NCI-H446 (cell line): ENCODE measurements around the gene TACR1.
A peak's percentile ranks its signal among the peaks of the same experiment; 100 is the strongest.
"Not testable (repeated sequence)": the region's sequence is repeated elsewhere in the genome, so short reads cannot be mapped to it uniquely, and the experiment has no call there.

ENCODE experiments used
- DNase-seq, 2 experiments: peaks; one replicate each; lab custom pipeline; 2025; lab: John Stamatoyannopoulos, UW

TACR1 gene

GRCh38 chr2:75199428-75200011 lies at the start of gene TACR1:
TSS of gene TACR1 (minus strand) at chr2:75199520. CDS start at chr2:75198934, 586 bp downstream.
- DNase-seq: peak; percentile 14 to 37

GRCh38 chr2:75248581-75248980 lies 49.3 kb upstream of the TACR1 start:
- not testable (repeated sequence) for DNase-seq

GRCh38 chr2:75246441-75247167 lies 47.3 kb upstream of the TACR1 start:
- DNase-seq: no peak

GRCh38 chr2:75243219-75243618 lies 43.9 kb upstream of the TACR1 start:
- no peak for DNase-seq

GRCh38 chr2:75241696-75242095 lies 42.4 kb upstream of the TACR1 start:
- DNase-seq: no peak

GRCh38 chr2:75238670-75239330 lies 39.5 kb upstream of the TACR1 start:
- no peak for DNase-seq

- no peak for DNase-seq
Observed at GRCh38 chr2:75237296-75237695, 38.0 kb upstream of the TACR1 start.

- no peak for DNase-seq
Observed at GRCh38 chr2:75233965-75234364, 34.6 kb upstream of the TACR1 start.

GRCh38 chr2:75226617-75227016 lies 27.3 kb upstream of the TACR1 start:
- DNase-seq: no peak

- no peak for DNase-seq
Observed at GRCh38 chr2:75226099-75226498, 26.8 kb upstream of the TACR1 start.

GRCh38 chr2:75224636-75225094 lies 25.3 kb upstream of the TACR1 start:
- DNase-seq: peak; percentile 7 to 42

- no peak for DNase-seq
Observed at GRCh38 chr2:75222527-75222926, 23.2 kb upstream of the TACR1 start.

GRCh38 chr2:75221862-75222261 lies 22.5 kb upstream of the TACR1 start:
- no peak for DNase-seq

GRCh38 chr2:75219213-75219612 lies 19.9 kb upstream of the TACR1 start:
- DNase-seq: not testable (repeated sequence)

- DNase-seq: no peak
Observed at GRCh38 chr2:75211266-75211770, 12.0 kb upstream of the TACR1 start.

GRCh38 chr2:75210409-75210808 lies 11.1 kb upstream of the TACR1 start:
- no peak for DNase-seq

- DNase-seq: no peak
Observed at GRCh38 chr2:75208738-75209137, 9.4 kb upstream of the TACR1 start.

- DNase-seq: no peak
Observed at GRCh38 chr2:75204833-75205232, 5.5 kb upstream of the TACR1 start.

GRCh38 chr2:75202359-75202758 lies 3.0 kb upstream of the TACR1 start:
- no peak for DNase-seq

GRCh38 chr2:75200140-75201096 lies 1.1 kb upstream of the TACR1 start:
- DNase-seq: peak; percentile 70 to 90

GRCh38 chr2:75195076-75195691 lies 4.1 kb downstream of the TACR1 start:
- no peak for DNase-seq
